HFFc6 (cell line): Measurements from ENCODE around the gene TCF21. TPM values are rescaled to one million over a fixed set of nuclear protein-coding genes. Genes with fewer than 3 reads are reported as not detected.
"Not testable (repeated sequence)": the region's sequence is repeated elsewhere in the genome, so short reads cannot be mapped to it uniquely, and the experiment has no call there.

Source experiments
- DNase-seq: peaks from one replicate; pipeline ENCODE4 v3.0.0-alpha.2; 2018
- H3K27ac Mint-ChIP-seq: 2 replicates; pipeline ENCODE4 v1.8.0; 2020; ENCODE audit warnings: mild to moderate bottlenecking, mixed read lengths
- H3K27me3 Mint-ChIP-seq: 2 replicates; pipeline ENCODE4 v1.8.0; 2021; ENCODE audit warnings: mild to moderate bottlenecking, moderate library complexity, mixed read lengths; ENCODE audit not compliant: insufficient read depth
- H3K36me3 Mint-ChIP-seq: 2 replicates; pipeline ENCODE4 v1.8.0; 2021; ENCODE audit warnings: low read depth, mixed read lengths
- H3K4me1 Mint-ChIP-seq: 2 replicates; pipeline ENCODE4 v1.8.0; 2020; ENCODE audit warnings: low read depth, mixed read lengths
- H3K4me3 Mint-ChIP-seq: 2 replicates; pipeline ENCODE4 v1.8.0; 2020; ENCODE audit warnings: mild to moderate bottlenecking, moderate library complexity, mixed read lengths
- H3K9me3 Mint-ChIP-seq: 2 replicates; pipeline ENCODE4 v1.8.0; 2020; ENCODE audit warnings: mild to moderate bottlenecking, mixed read lengths
- CTCF ChIP-seq: fragments of 200-600 bp; sonication (generic); IDR thresholded peaks from 2 replicates; pipeline ENCODE4 v1.5.0; 2021; ENCODE audit warnings: antibody characterized with exemption, mild to moderate bottlenecking
- total RNA-seq, 6 experiments: library from RNA; stranded (reverse); fragmentation: NEBNext Ultra II Directional; extraction: Animal tissue kit (Norgen Biotek cat#: 25700); gene quantifications; 2 replicates in 1 of 6; 3 replicates in 5 of 6; pipeline ENCODE4 v1.2.3, GENCODE V29; 2021

TCF21 gene
- total RNA-seq, 6 experiments from 2014 or later = not detected

DNA sequence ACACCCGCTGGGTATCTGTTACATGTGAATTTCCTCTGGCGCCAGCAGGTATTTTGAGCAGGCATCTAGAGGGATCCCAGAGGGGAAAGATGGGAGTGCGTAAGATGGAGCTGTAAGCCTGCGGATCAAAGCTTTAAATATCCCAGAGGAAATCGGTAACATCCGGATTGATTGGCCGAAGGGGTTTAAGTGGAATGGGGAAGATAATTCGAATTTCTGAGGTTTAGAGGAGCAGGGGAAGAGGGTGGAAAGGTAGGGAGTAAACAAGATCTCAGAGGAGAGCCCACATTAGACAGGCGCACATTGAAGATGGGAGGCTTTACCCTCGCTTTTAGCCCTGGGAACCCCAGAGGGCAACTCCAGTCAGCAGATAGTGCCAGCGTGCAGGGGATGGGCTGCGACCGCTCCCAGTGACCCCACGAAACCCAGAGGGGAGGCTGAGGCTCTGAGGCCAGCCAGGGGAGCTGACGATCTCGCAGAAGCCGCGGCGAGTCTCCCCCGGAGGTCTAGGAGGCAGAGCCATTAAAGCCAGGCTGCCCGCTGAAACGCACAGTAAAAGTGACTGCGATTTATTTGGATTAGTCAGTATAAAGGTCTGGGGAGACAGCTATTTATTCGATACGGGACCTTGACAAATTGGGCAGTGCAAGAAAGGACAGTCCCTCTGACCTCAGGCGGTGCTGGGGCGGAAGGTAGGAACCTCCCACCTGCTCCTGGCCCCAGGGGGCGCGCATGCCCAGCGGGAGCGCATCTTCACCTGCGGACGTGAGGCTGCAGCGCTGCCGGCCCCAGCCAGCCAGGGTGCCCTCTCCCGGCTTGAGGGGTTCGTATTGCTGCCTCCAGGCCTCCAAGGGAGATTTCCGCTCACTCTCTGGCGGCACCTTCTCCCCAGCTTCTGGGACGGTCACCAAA is 34.3 kb upstream of the TCF21 start:
- no peak overlapping the region for H3K27ac Mint-ChIP-seq
- no peaks in the 10 kb centered on the region for H3K9me3 Mint-ChIP-seq
- no peaks in the 10 kb centered on the region; the same call in 1 of the 2 replicates for H3K4me1 Mint-ChIP-seq
- peaks cover 34% of the 10 kb centered on the region for H3K27me3 Mint-ChIP-seq
- no peaks in the 10 kb centered on the region for H3K36me3 Mint-ChIP-seq
- no peak for DNase-seq
- H3K4me3 Mint-ChIP-seq = no peak overlapping the region
- no peak for TF ChIP-seq CTCF

GRCh38 chr6:133855276-133855990 is 33.5 kb upstream of the TCF21 start:
- no peak overlapping the region for H3K27ac Mint-ChIP-seq
- H3K4me1 Mint-ChIP-seq = no peaks in the 10 kb centered on the region; the same call in 1 of the 2 replicates
- H3K36me3 Mint-ChIP-seq = no peaks in the 10 kb centered on the region
- peaks cover 35% of the 10 kb centered on the region for H3K27me3 Mint-ChIP-seq
- H3K4me3 Mint-ChIP-seq = no peak overlapping the region
- DNase-seq = no peak
- no peaks in the 10 kb centered on the region for H3K9me3 Mint-ChIP-seq
- no peak for TF ChIP-seq CTCF

DNA sequence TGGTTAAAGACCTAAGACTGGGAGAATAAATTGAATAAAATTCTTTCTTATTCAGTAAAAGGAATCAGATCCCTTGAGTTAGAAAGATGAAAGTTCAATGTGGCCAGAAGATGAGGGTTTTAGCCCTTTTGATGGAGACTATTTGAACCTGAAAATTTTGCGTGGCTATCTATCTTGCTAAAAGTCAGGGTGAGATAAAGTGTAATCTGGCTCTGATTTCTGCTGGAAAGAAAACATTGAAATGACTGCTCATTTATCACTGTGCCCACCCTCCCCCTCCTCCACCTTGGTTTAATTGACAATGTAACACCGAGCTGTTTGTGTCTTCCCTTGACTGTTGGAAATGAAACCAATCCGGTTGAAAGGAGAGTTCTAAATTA is 32.9 kb upstream of the TCF21 start:
- Mint-ChIP-seq H3K27ac (no peak overlapping the region), H3K9me3 (no peaks in the 10 kb centered on the region), H3K4me1 (no peaks in the 10 kb centered on the region; the same call in 1 of the 2 replicates), H3K27me3 (peaks cover 40% of the 10 kb centered on the region), H3K4me3 (no peak overlapping the region), H3K36me3 (no peaks in the 10 kb centered on the region)
- TF ChIP-seq CTCF = no peak
- no peak for DNase-seq

- Mint-ChIP-seq H3K27ac (no peak overlapping the region), H3K9me3 (peaks cover 5% of the 10 kb centered on the region), H3K27me3 (peaks cover 35% of the 10 kb centered on the region), H3K4me3 (no peak overlapping the region), H3K36me3 (peaks cover 4% of the 10 kb centered on the region), H3K4me1 (no peaks in the 10 kb centered on the region; the same call in 1 of the 2 replicates)
- no peak for DNase-seq
- TF ChIP-seq CTCF = no peak
Observed at GRCh38 chr6:133856911-133857310, 32.0 kb upstream of the TCF21 start.

DNA sequence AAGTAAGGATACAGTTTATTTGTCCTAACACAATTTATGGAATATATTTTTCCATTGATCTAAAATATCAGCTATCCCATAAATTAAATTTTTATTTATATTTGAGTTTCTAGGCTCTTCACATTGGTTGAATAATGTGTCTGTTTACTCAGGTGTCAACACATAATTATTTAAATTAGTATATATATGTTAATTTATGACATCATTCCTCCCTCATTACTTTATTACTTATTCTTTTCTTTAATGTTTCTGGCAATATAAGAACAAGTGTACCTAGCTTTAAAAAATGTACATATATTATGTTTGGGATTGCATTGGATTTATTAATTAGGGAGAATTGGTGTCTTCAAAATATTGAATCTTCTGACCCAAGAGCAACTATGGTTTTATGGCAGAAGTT is 31.2 kb upstream of the TCF21 start:
- H3K36me3 Mint-ChIP-seq = peaks cover 12% of the 10 kb centered on the region
- H3K9me3 Mint-ChIP-seq = peaks cover 13% of the 10 kb centered on the region
- no peaks in the 10 kb centered on the region; the same call in 1 of the 2 replicates for H3K4me1 Mint-ChIP-seq
- no peak for TF ChIP-seq CTCF
- H3K27ac Mint-ChIP-seq = no peak overlapping the region
- peaks cover 35% of the 10 kb centered on the region for H3K27me3 Mint-ChIP-seq
- no peak for DNase-seq
- H3K4me3 Mint-ChIP-seq = no peak overlapping the region

GRCh38 chr6:133861337-133861736 is 27.6 kb upstream of the TCF21 start:
- not testable (repeated sequence) for DNase-seq, H3K4me3 Mint-ChIP-seq, H3K4me1 Mint-ChIP-seq, H3K27ac Mint-ChIP-seq
- H3K36me3 Mint-ChIP-seq = peaks cover 19% of the 10 kb centered on the region
- peaks cover 25% of the 10 kb centered on the region for H3K9me3 Mint-ChIP-seq
- peaks cover 18% of the 10 kb centered on the region for H3K27me3 Mint-ChIP-seq
